ENCODE data around the gene SEMA3E.

Gene SEMA3E

GRCh38 chr7:83517035-83517700 lies 131.8 kb downstream of the SEMA3E start:
- H3K4me3 ChIP-seq (ENCODE audit: low read length, poor library complexity, severe bottlenecking): no peak overlapping the region
- no peak for TF ChIP-seq CTCF (conservative IDR thresholded peaks at IDR 0.05; ENCODE audit: low read length)
- no peak for TF ChIP-seq EZH2phosphoT487 (IDR thresholded peaks at IDR 0.05; ENCODE audit: borderline replicate concordance)
- no peak overlapping the region; the same call in 1 of the 2 replicates for H2AFZ ChIP-seq (ENCODE audit: low read length)
- H3K9me3 ChIP-seq (ENCODE audit: insufficient read depth, low read depth, low read length): no peaks in the 10 kb centered on the region
- H3K9me2 ChIP-seq (replicated peaks; ENCODE audit: low read depth, low read length): no peaks in the 10 kb centered on the region
- no peak overlapping the region for H3K9ac ChIP-seq (ENCODE audit: low read depth, low read length, poor library complexity, severe bottlenecking)
- H3K4me2 ChIP-seq (ENCODE audit: low read depth, low read length, poor library complexity, severe bottlenecking): no peak overlapping the region
- no peaks in the 10 kb centered on the region for H3K4me1 ChIP-seq (ENCODE audit: insufficient read depth, low read length, poor library complexity, severe bottlenecking)
- H3F3A ChIP-seq (ENCODE audit: low read depth): no peaks in the 10 kb centered on the region
- no peaks in the 10 kb centered on the region for H3K36me3 ChIP-seq (ENCODE audit: insufficient read depth, low read length)
- no peaks in the 10 kb centered on the region for H3K27me3 ChIP-seq (ENCODE audit: insufficient read depth, low read length, poor library complexity, severe bottlenecking)
- no peaks in the 10 kb centered on the region for H3K79me2 ChIP-seq (ENCODE audit: insufficient read depth, low read length)
- H4K20me1 ChIP-seq (ENCODE audit: insufficient read depth, low read length, poor library complexity, severe bottlenecking): no peaks in the 10 kb centered on the region

DNA sequence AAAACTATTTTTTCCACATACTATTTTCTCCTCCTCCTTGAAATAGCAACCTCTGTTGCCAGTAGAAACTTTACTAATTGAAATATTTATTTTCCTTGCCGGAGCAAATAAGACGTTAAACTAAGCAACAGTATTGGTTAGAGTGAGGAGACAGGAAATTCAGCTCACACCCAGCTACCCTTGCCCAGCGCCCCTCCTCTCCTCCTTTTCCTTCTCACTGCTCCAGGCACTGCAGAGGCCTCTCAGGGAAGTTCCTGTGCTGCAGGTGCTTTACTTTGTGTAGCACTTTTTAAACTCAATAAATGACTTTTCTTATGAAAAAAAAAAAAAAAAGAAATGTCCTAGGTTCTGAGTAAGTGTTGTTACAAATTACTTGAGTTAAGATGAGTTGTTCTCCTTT lies 134.0 kb downstream of the SEMA3E start:
- no peak overlapping the region for H3K9ac ChIP-seq (ENCODE audit: low read depth, low read length, poor library complexity, severe bottlenecking)

DNA sequence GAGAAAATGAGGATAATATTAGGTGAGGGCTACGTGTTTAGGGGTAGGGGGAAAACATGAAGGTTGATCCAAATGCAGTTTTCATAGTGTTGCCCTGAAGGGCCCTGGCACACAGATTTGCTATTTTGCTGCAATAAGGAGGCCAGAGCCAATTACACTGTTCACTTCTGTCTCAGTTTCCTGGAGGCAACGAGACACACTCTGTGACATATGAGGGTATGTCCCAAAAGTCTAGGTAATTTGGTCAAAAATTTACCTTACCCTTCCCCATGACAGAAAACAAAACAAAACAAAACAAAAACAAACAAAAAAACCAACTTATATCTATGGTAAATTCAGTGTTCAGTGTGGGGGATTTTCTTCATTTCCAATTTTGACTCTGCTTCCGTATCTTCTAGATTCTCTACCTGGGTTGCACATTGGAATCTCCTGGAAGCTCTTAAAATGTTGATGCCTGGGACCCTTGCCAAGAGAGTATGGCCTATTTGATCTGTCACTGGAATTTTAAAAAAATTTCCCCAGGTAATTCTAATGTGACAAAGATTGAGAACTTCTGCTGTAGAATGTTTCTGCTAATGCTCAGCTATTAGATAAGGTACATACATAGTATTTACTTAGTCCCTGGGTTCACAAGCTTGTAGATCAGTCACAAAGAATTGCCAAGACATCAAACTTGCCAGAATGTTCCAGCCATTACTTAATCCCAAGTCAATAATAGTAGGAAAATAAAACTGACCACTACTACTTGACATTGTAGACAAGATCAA lies 139.5 kb downstream of the SEMA3E start:
- TF ChIP-seq CTCF (conservative IDR thresholded peaks at IDR 0.05; ENCODE audit: low read length): no peak
- no peak for TF ChIP-seq EZH2phosphoT487 (IDR thresholded peaks at IDR 0.05; ENCODE audit: borderline replicate concordance)
- Histone ChIP-seq H3K36me3 (ENCODE audit: insufficient read depth, low read length) (no peaks in the 10 kb centered on the region), H3K4me2 (ENCODE audit: low read depth, low read length, poor library complexity, severe bottlenecking) (no peak overlapping the region), H3K9ac (ENCODE audit: low read depth, low read length, poor library complexity, severe bottlenecking) (no peak overlapping the region), H3K4me1 (ENCODE audit: insufficient read depth, low read length, poor library complexity, severe bottlenecking) (no peaks in the 10 kb centered on the region), H3K79me2 (ENCODE audit: insufficient read depth, low read length) (no peaks in the 10 kb centered on the region), H2AFZ (ENCODE audit: low read length) (no peak overlapping the region), H3K9me3 (ENCODE audit: insufficient read depth, low read depth, low read length) (no peaks in the 10 kb centered on the region), H3F3A (ENCODE audit: low read depth) (no peaks in the 10 kb centered on the region), H3K27me3 (ENCODE audit: insufficient read depth, low read length, poor library complexity, severe bottlenecking) (no peaks in the 10 kb centered on the region), H3K4me3 (ENCODE audit: low read length, poor library complexity, severe bottlenecking) (no peak overlapping the region), H3K9me2 (replicated peaks; ENCODE audit: low read depth, low read length) (no peaks in the 10 kb centered on the region), H4K20me1 (ENCODE audit: insufficient read depth, low read length, poor library complexity, severe bottlenecking) (no peaks in the 10 kb centered on the region)

More for the DNA sequence above, 134.0 kb downstream of the SEMA3E start:
- no peaks in the 10 kb centered on the region for H3K79me2 ChIP-seq (ENCODE audit: insufficient read depth, low read length)
- no peaks in the 10 kb centered on the region for H3K4me1 ChIP-seq (ENCODE audit: insufficient read depth, low read length, poor library complexity, severe bottlenecking)
- no peak overlapping the region for H3K4me2 ChIP-seq (ENCODE audit: low read depth, low read length, poor library complexity, severe bottlenecking)
- no peak for TF ChIP-seq CTCF (conservative IDR thresholded peaks at IDR 0.05; ENCODE audit: low read length)
- no peak for TF ChIP-seq EZH2phosphoT487 (IDR thresholded peaks at IDR 0.05; ENCODE audit: borderline replicate concordance)
- H3K27me3 ChIP-seq (ENCODE audit: insufficient read depth, low read length, poor library complexity, severe bottlenecking): no peaks in the 10 kb centered on the region
- H3K36me3 ChIP-seq (ENCODE audit: insufficient read depth, low read length): no peaks in the 10 kb centered on the region
- H3K4me3 ChIP-seq (ENCODE audit: low read length, poor library complexity, severe bottlenecking): no peak overlapping the region
- no peaks in the 10 kb centered on the region for H4K20me1 ChIP-seq (ENCODE audit: insufficient read depth, low read length, poor library complexity, severe bottlenecking)
- H3K9me2 ChIP-seq (replicated peaks; ENCODE audit: low read depth, low read length): no peaks in the 10 kb centered on the region
- H3K9me3 ChIP-seq (ENCODE audit: insufficient read depth, low read depth, low read length): no peaks in the 10 kb centered on the region
- H2AFZ ChIP-seq (ENCODE audit: low read length): no peak overlapping the region
- H3F3A ChIP-seq (ENCODE audit: low read depth): no peaks in the 10 kb centered on the region
